22Rv1 (cell line): ENCODE measurements around the gene SGCD.

ENCODE experiments used
- ZFX ChIP-seq: fragments of 450-650 bp; IDR thresholded peaks from 2 replicates; pipeline ENCODE4 v1.6.1; 2017; ENCODE audit warnings: antibody characterized with exemption, borderline replicate concordance
- TF ChIP-seq, protein P1 (sequence below): fragments of 450-650 bp; IDR thresholded peaks from 2 replicates; pipeline ENCODE4 v1.5.1; 2017; ENCODE audit warnings: mild to moderate bottlenecking

DNA sequence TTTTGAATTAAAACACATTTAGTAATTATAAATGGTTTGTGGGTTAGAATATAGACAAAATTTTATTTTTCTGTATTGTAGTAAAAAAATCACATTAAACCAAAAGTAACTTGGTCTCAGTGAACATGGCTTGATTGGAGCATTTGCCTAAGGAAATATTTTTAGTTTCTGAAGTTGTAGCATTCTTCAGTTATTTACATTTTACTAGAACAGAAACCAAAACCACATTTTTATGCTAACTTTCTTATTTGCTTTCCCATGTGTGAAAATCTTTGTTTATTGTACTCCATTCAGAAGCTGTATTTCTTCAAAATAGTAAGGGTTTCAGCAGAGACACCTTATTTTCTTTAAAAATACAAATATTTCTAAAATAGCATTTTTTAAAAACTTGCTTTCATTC, 129.9 kb downstream of the SGCD start:
- TF ChIP-seq, protein P1, sequence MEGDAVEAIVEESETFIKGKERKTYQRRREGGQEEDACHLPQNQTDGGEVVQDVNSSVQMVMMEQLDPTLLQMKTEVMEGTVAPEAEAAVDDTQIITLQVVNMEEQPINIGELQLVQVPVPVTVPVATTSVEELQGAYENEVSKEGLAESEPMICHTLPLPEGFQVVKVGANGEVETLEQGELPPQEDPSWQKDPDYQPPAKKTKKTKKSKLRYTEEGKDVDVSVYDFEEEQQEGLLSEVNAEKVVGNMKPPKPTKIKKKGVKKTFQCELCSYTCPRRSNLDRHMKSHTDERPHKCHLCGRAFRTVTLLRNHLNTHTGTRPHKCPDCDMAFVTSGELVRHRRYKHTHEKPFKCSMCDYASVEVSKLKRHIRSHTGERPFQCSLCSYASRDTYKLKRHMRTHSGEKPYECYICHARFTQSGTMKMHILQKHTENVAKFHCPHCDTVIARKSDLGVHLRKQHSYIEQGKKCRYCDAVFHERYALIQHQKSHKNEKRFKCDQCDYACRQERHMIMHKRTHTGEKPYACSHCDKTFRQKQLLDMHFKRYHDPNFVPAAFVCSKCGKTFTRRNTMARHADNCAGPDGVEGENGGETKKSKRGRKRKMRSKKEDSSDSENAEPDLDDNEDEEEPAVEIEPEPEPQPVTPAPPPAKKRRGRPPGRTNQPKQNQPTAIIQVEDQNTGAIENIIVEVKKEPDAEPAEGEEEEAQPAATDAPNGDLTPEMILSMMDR: no peak
- no peak for TF ChIP-seq ZFX
